HUDEP-2 (cell line): ENCODE results near the gene ARFGEF2.
"Not testable (repeated sequence)": the region's sequence is repeated elsewhere in the genome, so short reads cannot be mapped to it uniquely, and the experiment has no call there.

ENCODE experiments used
- DNase-seq, 76 experiments: peaks; one replicate each; lab custom pipeline; 2025; ENCODE audit not compliant: unreplicated experiment in 76 of 76; lab: John Stamatoyannopoulos, UW

ARFGEF2 gene

GRCh38 chr20:48984575-48985219, 63.2 kb downstream of the ARFGEF2 start:
- DNase-seq = no peak

- DNase-seq = peak in 4 of 76 experiments; percentile 3 to 17 (median 10)
Measured at GRCh38 chr20:48986899-48987298, 65.4 kb downstream of the ARFGEF2 start.

GRCh38 chr20:48990467-48990866, 69.0 kb downstream of the ARFGEF2 start:
- DNase-seq = no peak

GRCh38 chr20:48995589-48995988, 74.1 kb downstream of the ARFGEF2 start:
- DNase-seq = no peak

GRCh38 chr20:48999890-49000870, 78.7 kb downstream of the ARFGEF2 start:
- DNase-seq = no peak

- no peak for DNase-seq
Measured at GRCh38 chr20:49001741-49002140, 80.2 kb downstream of the ARFGEF2 start.

- DNase-seq = no peak
Measured at GRCh38 chr20:49006446-49006980, 85.0 kb downstream of the ARFGEF2 start.

GRCh38 chr20:49009899-49010631, 88.6 kb downstream of the ARFGEF2 start:
- no peak for DNase-seq

- DNase-seq = no peak
Measured at GRCh38 chr20:49024220-49024619, 102.7 kb downstream of the ARFGEF2 start.

GRCh38 chr20:49028177-49028576, 106.7 kb downstream of the ARFGEF2 start:
- not testable (repeated sequence) for DNase-seq

GRCh38 chr20:49028684-49029083, 107.2 kb downstream of the ARFGEF2 start:
- peak in 3 of 76 experiments; percentile 3 to 8 (median 5) for DNase-seq

GRCh38 chr20:49029203-49029602, 107.7 kb downstream of the ARFGEF2 start:
- DNase-seq = no peak

GRCh38 chr20:49030954-49031619, 109.6 kb downstream of the ARFGEF2 start:
- DNase-seq = no peak

- no peak for DNase-seq
Measured at GRCh38 chr20:49032455-49032854, 110.9 kb downstream of the ARFGEF2 start.

GRCh38 chr20:49034070-49034732, 112.7 kb downstream of the ARFGEF2 start:
- no peak for DNase-seq

GRCh38 chr20:49037962-49038387, 116.5 kb downstream of the ARFGEF2 start:
- peak in 46 of 76 experiments; percentile 5 to 78 (median 38) for DNase-seq

- no peak for DNase-seq
Measured at GRCh38 chr20:49039854-49040253, 118.3 kb downstream of the ARFGEF2 start.

GRCh38 chr20:49043000-49043399, 121.5 kb downstream of the ARFGEF2 start:
- DNase-seq = peak in 2 of 76 experiments; percentile 6 to 22

- DNase-seq = no peak
Measured at GRCh38 chr20:49045440-49046086, 124.1 kb downstream of the ARFGEF2 start.
